LNCAP (cell line): ENCODE results near the gene FOSL2.

Experiments used
- CTCF ChIP-seq: fragments of 450-650 bp; IDR thresholded peaks from 2 replicates; pipeline ENCODE4 v1.5.1; 2017; ENCODE audit warnings: mild to moderate bottlenecking

FOSL2 gene

GRCh38 chr2:28424799-28425463 lies 32.3 kb downstream of the FOSL2 start:
- TF ChIP-seq CTCF, result no peak

GRCh38 chr2:28425464-28425835 lies 32.8 kb downstream of the FOSL2 start:
- TF ChIP-seq CTCF, result no peak

- TF ChIP-seq CTCF, result no peak
Measured at GRCh38 chr2:28427741-28428415, 35.2 kb downstream of the FOSL2 start.

GRCh38 chr2:28428486-28428885 lies 35.8 kb downstream of the FOSL2 start:
- no peak for TF ChIP-seq CTCF

GRCh38 chr2:28429636-28430376 lies 37.1 kb downstream of the FOSL2 start:
- TF ChIP-seq CTCF, result no peak

- no peak for TF ChIP-seq CTCF
Measured at GRCh38 chr2:28430377-28430765, 37.7 kb downstream of the FOSL2 start.

GRCh38 chr2:28430788-28431418 lies 38.2 kb downstream of the FOSL2 start:
- TF ChIP-seq CTCF, result no peak
